ENCODE measurements around the gene LPAR4. TPM values are rescaled to one million over a fixed set of nuclear protein-coding genes. Genes with fewer than 3 reads are reported as not detected.
"Not testable (repeated sequence)": the region's sequence is repeated elsewhere in the genome, so short reads cannot be mapped to it uniquely, and the experiment has no call there.

The LPAR4 gene
- total RNA-seq, 2 donors from 2014 or later = not detected

GRCh38 chrX:78801522-78801921 lies 54.0 kb downstream of the LPAR4 start:
- Mint-ChIP-seq H3K27ac (no peak overlapping the region), H3K9me3 (peaks cover 4% of the 10 kb centered on the region in 2 donors), H3K36me3 (peaks cover 4 to 6% of the 10 kb centered on the region in 2 donors)
- DNase-seq (ENCODE audit: low spot score in 2 of 2) (no peak), ATAC-seq (no peak)

- not testable (repeated sequence) for H3K36me3 Mint-ChIP-seq; DNase-seq (ENCODE audit: low spot score in 2 of 2); H3K9me3 Mint-ChIP-seq; H3K27ac Mint-ChIP-seq; ATAC-seq
Observed at GRCh38 chrX:78802526-78802925, 55.0 kb downstream of the LPAR4 start.

Other genes with a start within 250 kb of the LPAR4 start
- not detected for gene RTL3, start 88.4 kb upstream of the LPAR4 start, total RNA-seq
- gene P2RY10, start 197.7 kb downstream of the LPAR4 start, total RNA-seq = 10 to 100 TPM; 47.2 to 96.6 TPM